ENCODE measurements around the gene SLAMF8.

GRCh38 chr1:159838715-159839114, 12.0 kb downstream of the SLAMF8 start:
- TF ChIP-seq POLR2A (IDR thresholded peaks at IDR 0.05; ENCODE audit: low read depth, low read length), result no peak
- TF ChIP-seq POLR2AphosphoS5 (IDR thresholded peaks at IDR 0.05; ENCODE audit: low read depth, low read length), result no peak
- no peak for TF ChIP-seq TAF1 (IDR thresholded peaks at IDR 0.05; ENCODE audit: borderline replicate concordance, low read depth, low read length)

All from GM12892 (cell line).